Activated CD4-positive, CD25-positive, alpha-beta regulatory T cell treated with anti-CD3 and anti-CD28 coated beads, Interleukin-2, amount 50 U/mL, for 16 hours (primary cell): ENCODE results near the gene LETM1.

Source experiments
- DNase-seq: peaks from one replicate; pipeline ENCODE4 v3.0.0-alpha.2; 2020; ENCODE audit warnings: low read depth, low spot score

The LETM1 gene

DNA sequence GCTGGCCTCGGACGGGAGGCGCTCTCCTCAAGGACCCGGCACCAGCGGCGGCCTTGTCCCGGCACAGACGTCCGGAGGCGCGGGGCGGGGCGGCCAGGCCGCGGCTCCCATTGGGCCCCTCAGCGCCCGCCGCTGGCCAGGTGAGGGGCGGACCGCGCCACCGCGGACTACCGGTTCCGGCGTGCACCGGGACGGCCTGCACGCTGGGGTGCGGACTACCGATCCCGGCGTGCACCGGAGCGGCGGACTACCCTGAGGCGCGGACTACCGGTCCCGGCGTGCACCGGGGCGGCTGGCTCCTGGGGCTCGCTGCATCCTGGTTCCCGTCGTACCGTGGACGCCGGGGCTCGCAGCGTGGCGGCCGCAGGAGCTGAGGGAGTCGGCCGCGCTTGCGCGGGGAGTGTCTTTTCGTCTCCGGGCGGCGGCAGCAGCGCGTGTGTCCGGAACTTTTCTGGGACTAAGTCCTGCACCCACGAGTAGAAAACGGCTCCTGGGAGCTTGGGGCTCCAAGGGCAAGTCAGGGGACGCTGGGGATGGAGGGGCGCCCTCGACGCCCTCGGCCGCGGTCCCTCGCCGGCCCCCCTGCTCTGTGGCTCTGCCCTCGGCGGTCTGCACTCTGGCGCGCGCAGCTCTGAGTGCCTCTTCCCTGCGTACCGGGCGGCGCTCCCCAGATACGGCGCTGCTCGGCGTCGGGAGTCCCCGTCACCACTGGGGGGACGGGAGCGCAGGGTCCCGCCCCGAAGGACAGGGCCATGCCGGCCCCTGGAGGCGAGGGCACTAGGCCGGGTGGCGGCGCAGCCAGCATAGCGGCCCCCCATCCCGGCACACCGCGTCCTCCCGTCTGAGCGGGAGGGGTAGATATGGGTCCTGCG is at the start of gene LETM1:
LETM1 (minus strand) TSS at position 86 of the 872 bp plus-strand sequence. CDS start 206 bp downstream, outside the sequence.
- DNase-seq, result peak; percentile 85

DNA sequence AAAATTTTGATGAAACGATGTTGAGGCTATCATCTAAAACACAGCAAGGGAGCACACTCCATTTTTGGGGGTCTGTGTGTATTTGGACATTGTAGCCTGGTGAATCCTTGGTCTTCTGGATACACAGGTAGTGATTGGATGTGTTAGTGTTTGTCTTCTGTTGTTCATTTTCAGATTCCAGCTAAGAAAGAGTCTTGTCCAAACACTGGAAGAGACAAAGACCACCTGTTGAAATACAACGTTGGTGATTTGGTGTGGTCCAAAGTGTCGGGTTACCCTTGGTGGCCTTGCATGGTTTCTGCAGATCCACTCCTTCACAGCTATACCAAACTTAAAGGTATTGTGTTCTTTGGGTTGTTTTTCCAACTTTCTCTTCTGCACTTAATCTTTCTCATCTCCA is 48.1 kb upstream of the LETM1 start:
- no peak for DNase-seq

DNA sequence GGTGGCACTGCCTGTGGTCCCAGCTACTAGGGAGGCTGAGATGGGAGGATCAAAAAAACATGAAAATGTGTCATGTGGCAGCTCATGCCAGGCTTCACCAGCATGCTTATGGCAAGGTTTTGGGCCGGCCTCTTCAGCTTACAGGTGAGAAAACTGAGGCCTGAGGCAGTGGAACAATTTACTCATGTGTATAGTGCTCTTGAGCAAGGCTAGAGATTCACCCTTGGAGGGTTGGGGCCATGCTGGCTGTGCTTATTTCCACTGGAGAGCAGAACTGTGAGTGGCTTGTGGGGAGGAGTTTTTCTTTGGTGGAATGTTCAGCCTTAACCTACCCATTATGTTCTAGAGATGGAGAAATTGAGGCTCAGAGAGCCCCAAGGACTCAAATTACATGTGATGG is 47.1 kb upstream of the LETM1 start:
- DNase-seq, result no peak

DNA sequence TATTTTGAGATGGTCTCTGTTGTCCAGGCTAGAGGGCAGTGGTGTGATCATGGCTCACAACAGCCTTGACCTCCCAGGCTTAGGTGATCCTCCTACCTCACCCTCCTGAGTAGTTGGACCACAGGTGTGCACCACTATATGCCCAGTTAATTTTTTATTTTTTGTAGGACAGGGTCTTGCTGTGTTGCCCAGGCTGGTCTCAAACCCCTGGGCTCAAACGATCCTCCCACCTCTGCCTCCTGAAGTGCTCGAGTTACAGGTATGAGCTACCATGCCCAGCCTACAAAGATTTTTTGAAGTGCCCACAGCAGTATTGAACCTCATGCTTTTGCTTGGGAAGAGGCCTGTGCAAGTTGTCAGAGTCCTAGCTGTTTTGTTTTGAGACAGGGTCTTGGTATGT is 46.3 kb upstream of the LETM1 start:
- DNase-seq, result no peak

- no peak for DNase-seq
Observed at GRCh38 chr4:1901127-1901526, 45.2 kb upstream of the LETM1 start.

GRCh38 chr4:1900624-1901023 is 44.7 kb upstream of the LETM1 start:
- DNase-seq, result no peak

DNA sequence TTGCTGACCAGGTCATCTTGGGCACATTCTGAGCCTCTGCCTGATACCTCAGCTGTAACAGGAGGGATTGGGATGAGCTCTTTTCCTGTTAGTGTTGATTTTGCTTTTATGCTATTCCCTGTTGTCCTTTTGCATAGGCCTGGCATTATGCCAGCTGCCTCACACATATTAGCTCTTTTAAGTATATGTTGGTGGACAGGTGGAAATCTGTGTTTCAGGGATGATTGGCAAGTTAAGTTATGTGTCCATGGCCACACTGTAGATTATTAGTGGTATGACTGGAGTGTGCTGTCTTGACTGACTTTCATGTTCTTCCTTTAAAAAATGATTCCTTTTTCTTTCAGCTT is 44.1 kb upstream of the LETM1 start:
- DNase-seq, result no peak

DNA sequence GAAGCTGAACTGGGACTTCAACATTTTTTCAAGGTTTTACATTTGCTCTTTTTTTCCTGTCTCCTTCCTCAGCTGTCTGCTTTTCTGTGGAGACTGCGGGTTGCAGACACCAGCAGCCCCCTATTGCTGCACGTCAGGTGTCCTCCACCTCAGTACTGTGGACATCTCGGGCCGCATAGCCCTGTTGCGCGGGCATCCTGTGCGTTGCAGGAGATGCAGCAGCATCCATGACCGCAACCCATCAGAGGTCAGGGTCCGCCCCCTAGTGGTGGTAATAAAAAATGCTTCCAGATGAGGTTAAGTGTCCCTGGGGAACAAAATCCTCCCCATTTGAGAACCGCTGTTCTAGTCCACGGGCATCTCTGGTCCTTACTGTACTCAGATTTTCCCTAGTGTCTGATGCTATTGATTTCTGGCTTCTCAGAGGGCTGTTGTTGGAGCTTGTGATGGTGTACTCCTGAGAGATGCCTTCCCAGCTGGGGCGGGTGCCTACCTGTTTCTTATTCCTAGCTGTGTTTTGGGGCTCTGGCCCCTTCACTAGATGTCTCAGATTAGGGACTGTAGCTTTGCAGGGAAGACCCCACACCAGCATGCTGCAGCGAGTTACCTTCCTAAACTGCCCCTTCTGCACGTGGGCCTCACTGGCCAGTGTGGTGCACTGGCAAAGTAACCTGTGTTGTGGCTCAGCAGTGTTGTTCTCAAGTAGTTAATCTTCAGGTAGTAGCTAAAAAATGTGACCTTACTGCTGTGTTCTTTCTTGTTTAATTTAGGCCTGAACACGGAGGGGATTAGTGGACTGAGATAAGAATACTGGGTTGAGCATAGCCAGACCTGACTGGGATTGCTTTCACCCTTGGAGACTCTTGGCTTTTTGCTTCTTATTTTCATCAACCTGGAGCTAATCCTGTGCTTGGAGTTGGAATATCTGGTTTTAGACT is 43.5 kb upstream of the LETM1 start:
- DNase-seq, result peak; percentile 62

DNA sequence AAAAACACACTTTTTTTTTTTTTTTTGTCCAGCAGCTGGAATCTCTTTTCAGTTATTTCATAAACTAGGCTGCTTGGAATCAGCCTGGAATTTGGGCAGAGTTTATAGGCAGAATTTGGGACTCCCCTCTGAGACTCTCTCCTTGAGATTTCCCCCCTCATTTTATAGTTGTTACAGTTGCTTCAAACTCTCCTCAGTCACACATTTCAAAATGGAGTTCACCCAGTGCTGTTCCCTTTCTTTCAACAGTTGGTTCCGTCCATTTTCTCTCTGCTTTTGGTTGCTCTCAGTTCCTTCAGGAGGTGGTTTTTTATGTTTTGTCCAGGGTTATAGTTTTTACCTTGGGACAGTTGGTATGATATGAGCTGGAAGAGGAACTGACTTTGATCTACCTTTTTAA is 42.7 kb upstream of the LETM1 start:
- no peak for DNase-seq

GRCh38 chr4:1898007-1898406 is 42.1 kb upstream of the LETM1 start:
- no peak for DNase-seq

DNA sequence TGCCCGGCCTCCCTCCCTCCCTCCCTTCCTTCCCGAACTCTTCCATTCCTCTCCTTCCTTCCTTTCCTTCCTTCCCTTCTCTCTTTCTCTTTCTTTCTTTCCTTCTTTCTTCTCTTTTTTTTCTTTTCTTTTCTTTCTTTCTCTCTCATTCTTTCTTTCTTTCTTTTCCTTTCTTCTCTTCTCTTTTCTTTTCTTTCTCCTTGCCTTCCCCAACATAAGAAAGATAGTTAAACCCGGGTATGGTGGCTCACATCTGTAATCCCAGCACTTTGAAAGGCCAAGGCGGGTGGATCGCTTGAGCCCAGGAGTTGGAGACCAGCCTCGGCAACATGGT is 40.7 kb upstream of the LETM1 start:
- no peak for DNase-seq

GRCh38 chr4:1895971-1896657 is 40.2 kb upstream of the LETM1 start:
- DNase-seq, result no peak

GRCh38 chr4:1890979-1891570 is 35.1 kb upstream of the LETM1 start:
- no peak for DNase-seq

DNA sequence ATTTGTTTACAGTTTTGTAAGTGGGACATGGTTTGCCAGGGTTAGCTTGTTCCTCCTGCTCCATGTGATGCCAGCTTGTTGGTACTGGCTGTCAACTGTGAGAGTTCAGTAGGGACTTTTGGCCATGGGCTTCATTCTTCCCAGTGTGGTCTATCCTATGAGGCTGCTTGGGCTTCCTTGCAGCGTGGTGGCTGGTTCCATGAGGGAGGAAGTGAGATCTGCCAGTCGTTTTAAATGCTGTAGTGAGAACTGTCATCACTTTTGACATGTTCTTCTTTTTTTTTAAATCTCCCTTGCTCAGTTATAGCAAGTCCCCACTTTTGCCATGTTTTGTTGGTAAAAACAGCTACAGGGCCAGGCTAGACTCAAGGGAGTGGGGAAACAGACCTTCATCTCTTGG is 31.1 kb upstream of the LETM1 start:
- no peak for DNase-seq

GRCh38 chr4:1885414-1885813 is 29.5 kb upstream of the LETM1 start:
- no peak for DNase-seq

DNA sequence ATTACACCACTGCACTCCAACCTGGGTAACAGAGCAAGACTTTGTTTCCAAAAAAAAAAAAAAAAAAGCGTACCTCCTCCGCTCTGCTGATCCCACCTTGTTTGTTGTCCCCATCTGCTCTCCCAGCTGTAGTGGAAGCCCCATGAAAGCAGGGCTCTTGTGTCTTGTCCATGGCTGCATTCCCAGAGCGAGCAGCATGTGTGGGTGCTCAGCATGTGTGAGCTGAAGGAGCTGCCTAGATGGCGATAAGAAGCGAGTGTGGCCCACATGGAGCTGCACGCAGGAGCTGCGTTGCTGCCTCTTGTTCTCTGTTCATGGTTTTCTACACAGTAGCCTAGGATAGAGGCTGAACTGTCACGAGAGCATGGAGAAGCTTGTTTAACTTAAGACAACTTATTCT is 27.6 kb upstream of the LETM1 start:
- no peak for DNase-seq

- no peak for DNase-seq
Observed at GRCh38 chr4:1882850-1883271, 26.9 kb upstream of the LETM1 start.

DNA sequence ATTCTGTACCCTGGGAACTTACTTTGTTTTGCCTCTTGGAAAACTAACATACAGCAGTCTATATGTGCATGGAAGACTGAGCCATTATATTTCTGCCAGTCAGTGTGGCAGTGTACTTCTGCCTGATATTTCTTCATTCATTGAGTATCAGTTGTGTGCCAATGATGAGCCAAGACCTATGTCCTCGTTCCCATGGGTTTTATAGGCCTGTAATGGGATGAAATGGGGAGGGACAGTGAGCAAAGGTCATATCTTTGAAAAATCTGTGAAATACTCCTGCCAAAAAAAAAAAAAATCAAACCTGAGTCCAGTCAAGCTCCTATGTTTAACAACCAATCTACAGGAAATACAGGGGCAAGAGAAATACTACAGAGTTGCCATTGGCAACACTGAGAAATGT is 24.4 kb upstream of the LETM1 start:
- no peak for DNase-seq

- no peak for DNase-seq
Observed at GRCh38 chr4:1879485-1879884, 23.5 kb upstream of the LETM1 start.

DNA sequence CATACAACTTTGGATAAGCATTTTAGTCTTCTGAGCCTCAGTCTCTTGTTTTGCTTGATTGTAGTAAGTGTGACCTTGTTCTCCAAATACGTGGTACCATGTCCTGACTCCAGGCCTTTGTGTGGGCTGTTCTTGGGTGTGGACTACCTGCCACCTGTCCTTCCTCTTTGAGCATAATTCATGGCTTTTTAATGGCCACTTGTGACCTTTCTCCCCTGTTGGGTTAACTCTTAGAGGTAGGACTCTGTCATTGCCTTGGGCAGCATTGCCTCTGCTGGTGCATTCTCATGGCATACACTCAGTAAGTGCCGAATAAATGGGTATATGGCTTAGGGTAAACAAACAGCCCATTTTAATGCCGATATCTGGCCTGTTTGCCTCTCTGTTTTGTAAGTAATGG is 18.2 kb upstream of the LETM1 start:
- DNase-seq, result no peak

GRCh38 chr4:1873776-1874175 is 17.8 kb upstream of the LETM1 start:
- DNase-seq, result no peak

GRCh38 chr4:1873291-1873690 is 17.3 kb upstream of the LETM1 start:
- no peak for DNase-seq
